ENCODE measurements around the gene IFI27.

GRCh38 chr14:94114589-94115057 lies 4.1 kb downstream of the IFI27 start:
- no peak for TF ChIP-seq POLR2A (IDR thresholded peaks at IDR 0.05; ENCODE audit: low read depth)
- no peak for TF ChIP-seq CTCF (IDR thresholded peaks at IDR 0.05)
